ENCODE results near the gene GARS1.
A peak's percentile ranks its signal among the peaks of the same experiment; 100 is the strongest.

GARS1 gene

DNA sequence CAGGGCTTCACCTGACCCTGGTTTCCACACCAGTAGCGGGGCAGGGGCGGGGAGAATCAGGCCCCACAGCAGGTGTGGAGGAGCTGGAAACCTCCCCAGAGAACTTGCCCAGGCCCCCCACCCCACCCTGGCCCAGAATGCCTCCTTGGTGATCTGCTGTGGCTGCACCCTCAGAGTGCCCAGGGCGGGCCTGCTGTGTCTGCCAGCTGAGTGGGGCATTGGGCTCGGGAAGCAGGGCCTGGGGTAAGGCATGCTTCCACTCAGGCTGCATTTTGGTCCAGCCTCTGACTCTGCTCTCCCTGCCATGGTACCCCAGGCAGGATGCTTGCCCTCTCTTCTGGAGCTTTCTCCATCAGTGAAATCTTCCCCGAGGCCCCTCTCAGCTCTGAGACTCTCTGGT is 88.6 kb downstream of the GARS1 start:
- TF ChIP-seq, protein P1, sequence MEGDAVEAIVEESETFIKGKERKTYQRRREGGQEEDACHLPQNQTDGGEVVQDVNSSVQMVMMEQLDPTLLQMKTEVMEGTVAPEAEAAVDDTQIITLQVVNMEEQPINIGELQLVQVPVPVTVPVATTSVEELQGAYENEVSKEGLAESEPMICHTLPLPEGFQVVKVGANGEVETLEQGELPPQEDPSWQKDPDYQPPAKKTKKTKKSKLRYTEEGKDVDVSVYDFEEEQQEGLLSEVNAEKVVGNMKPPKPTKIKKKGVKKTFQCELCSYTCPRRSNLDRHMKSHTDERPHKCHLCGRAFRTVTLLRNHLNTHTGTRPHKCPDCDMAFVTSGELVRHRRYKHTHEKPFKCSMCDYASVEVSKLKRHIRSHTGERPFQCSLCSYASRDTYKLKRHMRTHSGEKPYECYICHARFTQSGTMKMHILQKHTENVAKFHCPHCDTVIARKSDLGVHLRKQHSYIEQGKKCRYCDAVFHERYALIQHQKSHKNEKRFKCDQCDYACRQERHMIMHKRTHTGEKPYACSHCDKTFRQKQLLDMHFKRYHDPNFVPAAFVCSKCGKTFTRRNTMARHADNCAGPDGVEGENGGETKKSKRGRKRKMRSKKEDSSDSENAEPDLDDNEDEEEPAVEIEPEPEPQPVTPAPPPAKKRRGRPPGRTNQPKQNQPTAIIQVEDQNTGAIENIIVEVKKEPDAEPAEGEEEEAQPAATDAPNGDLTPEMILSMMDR (IDR thresholded peaks at IDR 0.05; ENCODE audit: unreplicated experiment in 3 of 3) = no peak
- Mint-ChIP-seq H3K4me1 (peaks cover 6% of the 10 kb centered on the region), H3K27me3 (ENCODE audit: low read depth) (peaks cover 75% of the 10 kb centered on the region), H3K27ac (no peak overlapping the region), H3K4me3 (peak overlapping the region; percentile 37 to 56 (median 55)), H3K9me3 (no peaks in the 10 kb centered on the region), H3K36me3 (ENCODE audit: low read depth) (no peaks in the 10 kb centered on the region)

All from nephron (organoid).